GM12872 (cell line): ENCODE data around the gene COL4A2.

Experiments
- CTCF ChIP-seq: IDR thresholded peaks from 3 replicates; pipeline ENCODE4 v1.5.1; 2011; ENCODE audit warnings: low read depth, mild to moderate bottlenecking, low read length, moderate library complexity; ENCODE audit not compliant: insufficient read depth

COL4A2 gene

GRCh38 chr13:110305001-110305400 is 2.1 kb upstream of the COL4A2 start:
- no peak for TF ChIP-seq CTCF

- TF ChIP-seq CTCF, result no peak
These were observed 1.5 kb upstream of the COL4A2 start for GRCh38 chr13:110305544-110305943.

GRCh38 chr13:110305949-110306339 is 1.1 kb upstream of the COL4A2 start:
- no peak for TF ChIP-seq CTCF

- TF ChIP-seq CTCF, result no peak
These were observed 634 bp upstream of the COL4A2 start for GRCh38 chr13:110306340-110306959.

GRCh38 chr13:110307767-110308655 is 927 bp downstream of the COL4A2 start:
- TF ChIP-seq CTCF, result no peak

- no peak for TF ChIP-seq CTCF
These were observed 1.7 kb downstream of the COL4A2 start for GRCh38 chr13:110308656-110309359.

- TF ChIP-seq CTCF, result no peak
These were observed 2.8 kb downstream of the COL4A2 start for GRCh38 chr13:110309661-110310524.
